AG20443 (cell line): Measurements from ENCODE around the gene NEB.

Experiments used
- DNase-seq: peaks from one replicate; pipeline ENCODE4 v3.0.0; 2012; ENCODE audit warnings: low spot score, mixed read lengths

The NEB gene

DNA sequence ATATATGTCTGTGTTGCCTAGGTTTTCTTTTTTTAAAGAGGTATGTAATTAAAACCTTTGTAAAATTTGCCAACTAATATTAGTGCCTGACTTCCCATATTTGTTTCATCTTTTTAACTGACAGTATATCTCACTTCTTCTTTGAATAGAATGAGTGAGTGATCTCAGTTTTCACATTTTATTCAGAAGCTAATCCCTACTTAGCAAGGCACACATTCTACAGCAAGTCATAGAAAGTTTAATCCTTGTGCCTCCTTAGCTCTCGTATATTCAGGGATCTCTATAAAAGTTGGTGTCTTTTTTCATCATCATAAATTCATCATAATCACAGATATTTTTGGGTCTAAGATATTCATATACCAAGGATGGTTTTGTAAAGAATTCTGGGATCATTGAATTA is 258.0 kb downstream of the NEB start:
- no peak for DNase-seq

DNA sequence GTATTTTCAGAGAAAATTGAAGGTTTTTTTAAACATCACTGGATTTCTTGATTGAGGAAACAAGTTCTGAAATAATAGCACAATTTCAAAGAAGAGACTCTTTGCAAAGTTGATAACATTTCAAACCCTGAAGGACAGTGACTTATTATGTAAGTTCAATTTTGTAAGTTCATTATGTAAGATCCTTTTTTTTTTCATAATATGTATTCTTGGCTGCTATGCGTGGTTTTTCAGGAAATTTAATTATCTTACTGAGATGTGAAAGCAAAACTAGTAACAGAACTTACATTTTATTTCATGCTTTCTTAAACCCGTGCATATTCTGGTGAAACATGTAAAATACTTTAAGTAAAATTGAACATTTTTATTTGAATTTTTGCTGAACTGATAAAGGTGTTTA is 259.2 kb downstream of the NEB start:
- no peak for DNase-seq

GRCh38 chr2:151472966-151473365 is 261.3 kb downstream of the NEB start:
- DNase-seq: no peak

DNA sequence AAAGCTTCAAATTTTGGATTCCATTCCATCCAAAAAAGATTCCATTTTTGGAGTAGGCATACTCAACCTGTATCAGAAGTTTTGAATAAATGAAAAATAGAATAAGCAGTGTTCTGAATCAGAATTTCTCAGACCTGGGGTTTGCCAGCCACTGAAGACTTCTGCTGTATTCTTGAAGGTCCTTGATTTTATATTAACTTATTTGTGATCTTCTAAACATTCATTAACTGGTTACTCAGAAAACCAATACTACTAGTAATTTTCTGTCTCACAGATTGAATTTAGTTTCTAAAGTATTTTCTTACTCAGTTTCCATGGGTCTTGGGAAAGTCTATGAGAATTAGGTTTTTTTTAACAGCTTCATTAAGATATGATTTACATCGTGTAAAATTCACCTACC is 263.7 kb downstream of the NEB start:
- DNase-seq: no peak

DNA sequence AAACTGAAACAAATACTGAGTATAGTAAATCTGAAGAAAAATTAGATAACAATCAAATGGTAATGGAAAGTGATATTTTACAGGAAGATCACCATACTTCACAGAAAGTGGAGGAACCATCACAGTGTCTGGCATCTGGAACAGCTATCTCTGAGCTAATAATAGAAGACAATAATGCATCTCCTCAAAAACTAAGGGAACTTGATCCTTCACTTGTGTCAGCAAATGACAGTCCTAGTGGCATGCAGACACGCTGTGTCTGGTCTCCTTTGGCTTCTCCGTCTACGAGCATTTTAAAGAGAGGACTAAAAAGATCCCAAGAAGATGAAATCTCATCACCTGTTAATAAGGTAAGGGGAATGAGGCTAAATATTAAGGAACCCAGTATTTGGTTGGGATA is 268.5 kb downstream of the NEB start:
- no peak for DNase-seq

DNA sequence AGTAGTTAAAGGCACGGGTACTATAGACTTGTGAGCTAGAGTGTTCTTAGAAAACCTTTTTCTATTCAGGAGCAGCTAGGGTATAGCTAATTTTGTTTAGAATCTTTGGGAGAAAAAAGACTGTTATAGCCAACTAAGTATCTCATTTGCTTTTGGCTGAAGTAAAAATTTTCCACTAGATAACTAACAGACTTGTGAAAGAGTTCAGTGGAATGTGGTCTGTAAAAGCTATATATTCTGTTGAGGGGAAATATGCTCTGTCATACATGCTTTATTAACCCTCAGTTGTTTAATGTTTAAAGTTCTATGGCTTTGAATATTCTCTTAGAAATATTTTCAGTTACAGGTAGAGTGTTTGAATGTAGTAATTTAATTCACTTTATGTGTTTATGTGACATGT is 274.9 kb downstream of the NEB start:
- no peak for DNase-seq

DNA sequence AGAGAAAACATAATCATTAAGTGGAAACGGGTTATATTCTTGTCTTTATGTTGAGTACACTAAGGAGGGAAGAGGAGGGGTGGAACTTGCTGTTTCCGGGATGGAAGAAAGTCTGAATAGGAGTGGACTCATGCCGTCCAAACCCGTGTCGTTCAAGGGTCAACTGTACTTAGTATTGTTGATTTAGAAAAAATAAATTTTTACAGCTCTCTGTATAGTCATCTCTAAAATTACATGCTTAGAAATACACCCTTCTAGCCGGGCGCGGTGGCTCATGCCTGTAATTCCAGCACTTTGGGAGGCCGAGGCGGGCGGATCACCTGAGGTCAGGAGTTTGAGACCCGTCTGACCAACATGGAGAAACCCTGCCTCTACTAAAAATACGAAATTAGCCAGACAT is 295.1 kb downstream of the NEB start:
- no peak for DNase-seq

- DNase-seq: no peak
Measured at GRCh38 chr2:151438506-151438905, 295.8 kb downstream of the NEB start.

GRCh38 chr2:151437630-151438029 is 296.6 kb downstream of the NEB start:
- DNase-seq: peak; percentile 30
